Neural cell (in vitro differentiated cells): ENCODE data around the gene EYA2.

Experiments used
- EP300 ChIP-seq: fragments of 450-650 bp; conservative IDR thresholded peaks from 2 replicates; pipeline ENCODE4 v1.6.1; 2014; ENCODE audit warnings: antibody characterized with exemption, mild to moderate bottlenecking, moderate library complexity; ENCODE audit not compliant: poor library complexity, severe bottlenecking
- EZH2 ChIP-seq: fragments of 200-600, 300-800 bp; shearing (Covaris generic), sonication (generic); IDR thresholded peaks from 2 replicates; pipeline ENCODE4 v1.6.1; 2014; ENCODE audit warnings: antibody characterized with exemption, low read length, borderline replicate concordance, mild to moderate bottlenecking; ENCODE audit not compliant: insufficient read depth, poor library complexity, severe bottlenecking
- POLR2AphosphoS5 ChIP-seq: IDR thresholded peaks from 2 replicates; pipeline ENCODE4 v1.6.1; 2012
- SMC3 ChIP-seq: fragments of 450-650 bp; conservative IDR thresholded peaks from 2 replicates; pipeline ENCODE4 v1.6.1; 2014; ENCODE audit warnings: antibody characterized with exemption, mild to moderate bottlenecking, moderate library complexity; ENCODE audit not compliant: poor library complexity
- TAF1 ChIP-seq: IDR thresholded peaks from 2 replicates; pipeline ENCODE4 v1.6.1; 2012; ENCODE audit warnings: low read depth
- TF ChIP-seq, protein P1 (sequence below): fragments of 450-650 bp; IDR thresholded peaks from 2 replicates; pipeline ENCODE4 v1.5.1; 2014; ENCODE audit warnings: antibody characterized with exemption, mild to moderate bottlenecking, moderate library complexity; ENCODE audit not compliant: poor library complexity, severe bottlenecking

DNA sequence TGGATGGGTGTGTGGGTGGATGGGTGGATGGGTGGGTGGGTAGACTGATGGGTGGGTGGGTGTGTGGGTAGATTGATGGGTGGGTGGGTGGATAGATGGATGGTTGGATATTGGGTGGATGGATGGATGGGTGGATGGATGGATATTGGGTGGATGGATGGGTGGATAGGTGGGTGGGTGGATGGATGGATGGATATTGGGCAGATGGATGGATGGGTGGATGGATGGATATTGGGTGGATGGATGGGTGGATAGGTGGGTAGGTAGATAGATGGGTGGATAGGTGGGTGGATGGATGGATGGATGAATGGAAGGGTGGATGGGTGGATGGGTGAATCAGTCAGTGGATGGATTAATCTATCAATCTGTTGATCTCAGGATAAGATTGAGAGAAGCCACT, 284.6 kb downstream of the EYA2 start:
- TF ChIP-seq POLR2AphosphoS5, result no peak
- TF ChIP-seq EZH2, result no peak
- no peak for TF ChIP-seq EP300
- TF ChIP-seq SMC3, result no peak
- TF ChIP-seq, protein P1, sequence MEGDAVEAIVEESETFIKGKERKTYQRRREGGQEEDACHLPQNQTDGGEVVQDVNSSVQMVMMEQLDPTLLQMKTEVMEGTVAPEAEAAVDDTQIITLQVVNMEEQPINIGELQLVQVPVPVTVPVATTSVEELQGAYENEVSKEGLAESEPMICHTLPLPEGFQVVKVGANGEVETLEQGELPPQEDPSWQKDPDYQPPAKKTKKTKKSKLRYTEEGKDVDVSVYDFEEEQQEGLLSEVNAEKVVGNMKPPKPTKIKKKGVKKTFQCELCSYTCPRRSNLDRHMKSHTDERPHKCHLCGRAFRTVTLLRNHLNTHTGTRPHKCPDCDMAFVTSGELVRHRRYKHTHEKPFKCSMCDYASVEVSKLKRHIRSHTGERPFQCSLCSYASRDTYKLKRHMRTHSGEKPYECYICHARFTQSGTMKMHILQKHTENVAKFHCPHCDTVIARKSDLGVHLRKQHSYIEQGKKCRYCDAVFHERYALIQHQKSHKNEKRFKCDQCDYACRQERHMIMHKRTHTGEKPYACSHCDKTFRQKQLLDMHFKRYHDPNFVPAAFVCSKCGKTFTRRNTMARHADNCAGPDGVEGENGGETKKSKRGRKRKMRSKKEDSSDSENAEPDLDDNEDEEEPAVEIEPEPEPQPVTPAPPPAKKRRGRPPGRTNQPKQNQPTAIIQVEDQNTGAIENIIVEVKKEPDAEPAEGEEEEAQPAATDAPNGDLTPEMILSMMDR, result no peak
- no peak for TF ChIP-seq TAF1
